ENCODE measurements around the gene TESPA1. TPM values are rescaled to one million over a fixed set of nuclear protein-coding genes. Genes with fewer than 3 reads are reported as not detected.

The TESPA1 gene
- polyA plus RNA-seq, 1 donor (not counting 4 experiments of a cell fraction or from before 2014, with no cell fraction given), result not detected

GRCh38 chr12:54954228-54954627 is 30.3 kb downstream of the TESPA1 start:
- FAIRE-seq (no peak), DNase-seq (ENCODE audit: low read depth, low spot score) (no peak)
- H3K36me3 ChIP-seq (ENCODE audit: control insufficient read depth in 2 of 2, extremely low read depth in 1 of 2, insufficient read depth in 2 of 2, low read length in 2 of 2), result no peaks in the 10 kb centered on the region
- H3K4me2 ChIP-seq (ENCODE audit: control insufficient read depth, extremely low read depth, insufficient read depth, low read depth, low read length), result no peak overlapping the region
- H3K79me2 ChIP-seq (ENCODE audit: control insufficient read depth, insufficient read depth, low read length), result no peaks in the 10 kb centered on the region
- dilution Hi-C loops (cut with MboI; ENCODE audit: extremely low pct_ligation_motif_present, low sequenced_read_pairs), result no loop called here
- no peaks in the 10 kb centered on the region for H4K20me1 ChIP-seq (ENCODE audit: control insufficient read depth, extremely low read depth, insufficient read depth, low read length)
- H2AFZ ChIP-seq (ENCODE audit: control insufficient read depth, low read length), result no peak overlapping the region
- no peak overlapping the region for H3K27ac ChIP-seq (ENCODE audit: control insufficient read depth, insufficient read depth, low read length)
- no peak overlapping the region for H3K4me3 ChIP-seq (ENCODE audit: control insufficient read depth in 2 of 3, extremely low read depth in 1 of 3, insufficient read depth in 2 of 3, low read depth in 1 of 3, low read length in 3 of 3)
- H3K9ac ChIP-seq (ENCODE audit: control insufficient read depth, extremely low read depth, insufficient read depth, low read length), result no peak overlapping the region
- no peaks in the 10 kb centered on the region for H3K9me1 ChIP-seq (ENCODE audit: control insufficient read depth, extremely low read depth, insufficient read depth, low read length)
- H3K4me1 ChIP-seq (ENCODE audit: control insufficient read depth, extremely low read depth, insufficient read depth, low read length), result no peaks in the 10 kb centered on the region
- no peak for TF ChIP-seq EZH2 (IDR thresholded peaks at IDR 0.05; ENCODE audit: low read length)
- no peak for TF ChIP-seq CTCF (optimal IDR thresholded peaks at IDR 0.05 in 1 of 3, IDR thresholded peaks at IDR 0.05 in 1 of 3, conservative IDR thresholded peaks at IDR 0.05 in 1 of 3; ENCODE audit: extremely low read depth in 1 of 3, insufficient read depth in 2 of 3, low read length in 3 of 3)
- no peaks in the 10 kb centered on the region for H3K27me3 ChIP-seq (ENCODE audit: control insufficient read depth, extremely low read depth, insufficient read depth, low read length)
- no peaks in the 10 kb centered on the region for H3K9me3 ChIP-seq (ENCODE audit: control insufficient read depth, low read depth, low read length)

- TF ChIP-seq CTCF (optimal IDR thresholded peaks at IDR 0.05 in 1 of 3, IDR thresholded peaks at IDR 0.05 in 1 of 3, conservative IDR thresholded peaks at IDR 0.05 in 1 of 3; ENCODE audit: extremely low read depth in 1 of 3, insufficient read depth in 2 of 3, low read length in 3 of 3) (no peak), EZH2 (IDR thresholded peaks at IDR 0.05; ENCODE audit: low read length) (no peak)
- dilution Hi-C loops (cut with MboI; ENCODE audit: extremely low pct_ligation_motif_present, low sequenced_read_pairs), result no loop called here
- no peak overlapping the region for H3K4me2 ChIP-seq (ENCODE audit: control insufficient read depth, extremely low read depth, insufficient read depth, low read depth, low read length)
Measured at GRCh38 chr12:54950071-54950727, 34.4 kb downstream of the TESPA1 start.

More at GRCh38 chr12:54950071-54950727, 34.4 kb downstream of the TESPA1 start:
- Histone ChIP-seq H3K27me3 (ENCODE audit: control insufficient read depth, extremely low read depth, insufficient read depth, low read length) (no peaks in the 10 kb centered on the region), H2AFZ (ENCODE audit: control insufficient read depth, low read length) (no peak overlapping the region), H3K4me1 (ENCODE audit: control insufficient read depth, extremely low read depth, insufficient read depth, low read length) (no peaks in the 10 kb centered on the region), H3K36me3 (ENCODE audit: control insufficient read depth in 2 of 2, extremely low read depth in 1 of 2, insufficient read depth in 2 of 2, low read length in 2 of 2) (no peaks in the 10 kb centered on the region), H3K9me1 (ENCODE audit: control insufficient read depth, extremely low read depth, insufficient read depth, low read length) (no peaks in the 10 kb centered on the region), H3K9ac (ENCODE audit: control insufficient read depth, extremely low read depth, insufficient read depth, low read length) (no peak overlapping the region), H3K27ac (ENCODE audit: control insufficient read depth, insufficient read depth, low read length) (no peak overlapping the region), H3K9me3 (ENCODE audit: control insufficient read depth, low read depth, low read length) (no peaks in the 10 kb centered on the region), H3K79me2 (ENCODE audit: control insufficient read depth, insufficient read depth, low read length) (no peaks in the 10 kb centered on the region), H4K20me1 (ENCODE audit: control insufficient read depth, extremely low read depth, insufficient read depth, low read length) (no peaks in the 10 kb centered on the region), H3K4me3 (ENCODE audit: control insufficient read depth in 2 of 3, extremely low read depth in 1 of 3, insufficient read depth in 2 of 3, low read depth in 1 of 3, low read length in 3 of 3) (no peak overlapping the region)
- DNase-seq (ENCODE audit: low read depth, low spot score) (no peak), FAIRE-seq (no peak)

Data from keratinocyte (primary cell).